H7 (cell line): ENCODE data around the gene KCNK10. TPM values are rescaled to one million over a fixed set of nuclear protein-coding genes. Genes with fewer than 3 reads are reported as not detected.

Source experiments
- DNase-seq: peaks from one replicate; pipeline ENCODE4 v3.0.0; 2012
- H3K27me3 ChIP-seq: 2 replicates; pipeline ENCODE4 v1.6.0; 2011; ENCODE audit warnings: mild to moderate bottlenecking, low read length; ENCODE audit not compliant: control insufficient read depth, insufficient read depth
- H3K36me3 ChIP-seq: replicated peaks from 2 replicates; pipeline ENCODE4 v1.5.1; 2011; ENCODE audit warnings: low read length; ENCODE audit not compliant: control insufficient read depth, insufficient read depth
- H3K4me3 ChIP-seq: 2 replicates; pipeline ENCODE4 v1.5.1; 2011; ENCODE audit warnings: low read depth, mild to moderate bottlenecking, control low read depth, low read length, moderate library complexity; ENCODE audit not compliant: insufficient read depth
- total RNA-seq: library from RNA; depleted of rRNA; stranded (reverse); fragments of >200 nt; shearing (Covaris generic); gene quantifications from 2 replicates; pipeline ENCODE4 v1.2.3, GENCODE V29; 2014

The KCNK10 gene
- total RNA-seq, 1 experiment from 2014 or later: 0.03 TPM

DNA sequence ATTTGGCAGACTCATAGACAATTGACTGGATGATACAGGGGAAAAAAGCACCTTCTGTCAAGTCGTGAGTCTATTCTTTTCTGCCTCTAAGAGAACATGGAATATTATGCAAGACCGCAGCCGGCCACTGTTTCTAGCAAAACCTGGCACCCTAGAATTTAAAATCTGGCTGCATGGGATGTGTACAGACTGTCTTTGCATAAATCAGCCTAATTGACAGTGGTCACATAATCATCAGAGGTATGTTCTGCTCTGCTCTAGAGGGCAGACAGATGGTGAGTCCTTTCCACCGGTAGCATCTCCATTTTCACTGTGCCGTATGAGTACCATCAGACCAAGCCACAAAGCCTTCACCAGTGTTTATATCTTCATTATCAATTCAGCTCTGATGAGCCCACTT is 80.6 kb downstream of the KCNK10 start:
- no peak for DNase-seq

DNA sequence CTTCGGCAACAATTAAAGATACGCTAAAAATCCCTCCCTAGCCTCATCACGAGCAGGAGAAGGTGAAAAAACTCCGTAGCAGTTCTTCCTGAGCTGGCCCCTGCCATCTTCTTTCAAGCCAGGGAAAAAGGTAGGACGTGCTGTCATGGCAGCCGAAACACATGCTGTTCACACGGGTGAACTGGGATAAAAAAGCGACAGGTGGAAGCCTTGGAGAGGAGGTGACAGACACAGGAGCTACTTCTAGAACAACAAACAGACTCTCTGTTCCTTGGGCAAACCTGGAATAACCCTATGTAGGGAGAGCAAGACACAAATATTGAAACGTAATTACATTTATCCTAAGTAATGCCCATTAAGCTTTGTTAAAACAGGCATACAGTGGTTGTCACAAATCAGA is 81.3 kb downstream of the KCNK10 start:
- Histone ChIP-seq H3K36me3 (no peaks in the 10 kb centered on the region), H3K4me3 (no peak overlapping the region), H3K27me3 (no peaks in the 10 kb centered on the region)
- no peak for DNase-seq

More for the DNA sequence above, 80.6 kb downstream of the KCNK10 start:
- H3K36me3 ChIP-seq: no peaks in the 10 kb centered on the region
- H3K27me3 ChIP-seq: no peaks in the 10 kb centered on the region
- H3K4me3 ChIP-seq: no peak overlapping the region

DNA sequence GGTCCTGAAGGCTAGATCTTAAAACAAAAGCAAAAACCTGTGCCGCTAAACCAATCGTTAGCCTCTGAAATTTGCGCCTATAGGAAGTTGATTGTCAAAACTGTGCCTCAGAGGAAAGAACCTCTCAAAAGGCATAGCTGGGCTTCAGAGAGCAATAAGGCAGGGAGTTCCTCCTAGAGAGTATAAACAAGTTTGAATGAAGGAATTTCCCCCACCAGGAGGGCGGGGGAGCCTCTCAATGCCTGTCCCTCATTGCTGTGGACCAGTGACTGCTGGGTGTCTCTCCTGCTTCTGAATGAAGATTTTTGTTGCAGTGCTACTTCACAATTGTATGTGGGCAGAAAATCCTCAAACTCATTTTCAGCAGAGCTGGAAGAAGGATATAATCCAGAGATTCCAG is 88.6 kb downstream of the KCNK10 start:
- Histone ChIP-seq H3K27me3 (no peaks in the 10 kb centered on the region), H3K4me3 (no peak overlapping the region), H3K36me3 (no peaks in the 10 kb centered on the region)
- DNase-seq: peak; percentile 30

DNA sequence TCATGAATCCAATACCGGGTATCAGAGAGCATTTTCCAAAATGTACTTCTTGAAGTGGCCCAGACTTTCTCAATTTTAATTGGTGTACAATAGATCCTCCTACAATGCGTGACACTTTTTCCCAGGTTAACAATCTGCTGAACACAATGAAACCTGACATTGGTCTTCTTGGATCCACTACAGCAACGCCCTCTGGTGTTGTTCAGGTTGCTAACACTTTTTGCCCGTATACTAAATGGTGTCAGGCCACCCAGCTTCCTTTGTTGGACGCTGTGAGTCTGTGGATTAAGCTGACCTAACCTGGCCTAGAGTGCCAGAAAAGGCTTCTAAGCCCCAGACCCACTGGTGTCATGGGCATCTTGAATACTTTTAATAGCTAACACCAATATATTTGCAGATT is 89.2 kb downstream of the KCNK10 start:
- DNase-seq: peak; percentile 46
- no peaks in the 10 kb centered on the region for H3K27me3 ChIP-seq
- H3K36me3 ChIP-seq: no peaks in the 10 kb centered on the region
- no peak overlapping the region for H3K4me3 ChIP-seq

DNA sequence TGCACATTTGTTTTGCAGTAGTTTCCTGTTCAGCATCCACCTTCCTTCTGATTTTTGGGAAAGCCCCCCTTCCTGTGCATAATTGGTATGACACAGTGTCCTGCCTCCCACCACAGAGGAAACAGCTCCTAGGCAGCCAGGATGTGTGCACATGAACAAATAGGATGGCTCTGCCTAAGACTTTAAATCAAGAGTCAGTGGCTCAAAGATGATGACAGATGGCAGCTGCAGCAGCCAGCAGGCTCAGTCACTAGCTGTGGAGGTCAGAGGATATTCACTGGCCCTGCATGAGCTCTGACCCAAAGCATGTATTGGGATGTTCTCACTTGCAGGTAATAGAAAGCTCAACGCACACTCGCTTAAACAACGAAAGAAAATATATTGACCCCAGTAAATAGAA is 90.3 kb downstream of the KCNK10 start:
- Histone ChIP-seq H3K36me3 (no peaks in the 10 kb centered on the region), H3K4me3 (no peak overlapping the region), H3K27me3 (no peaks in the 10 kb centered on the region)
- DNase-seq: no peak

DNA sequence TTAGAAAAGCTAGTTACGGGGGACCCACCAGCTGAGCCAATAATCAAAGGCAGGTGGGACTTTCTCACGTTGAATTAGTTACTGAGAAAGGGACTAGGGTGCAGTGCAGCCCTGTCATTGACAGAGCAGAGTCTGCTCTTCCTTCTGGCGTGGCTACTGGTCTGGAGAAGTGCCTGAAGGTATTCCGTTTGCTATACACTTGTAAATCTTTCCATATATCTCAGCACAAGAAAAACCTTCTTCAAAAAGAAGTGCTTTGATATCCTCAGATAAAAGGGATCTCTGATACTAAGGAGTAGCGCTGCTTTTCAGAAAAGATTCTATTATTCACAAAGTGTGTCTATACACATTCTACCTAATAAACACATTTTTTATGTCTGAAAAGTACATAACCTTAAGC is 91.5 kb downstream of the KCNK10 start:
- H3K36me3 ChIP-seq: no peaks in the 10 kb centered on the region
- DNase-seq: no peak
- H3K4me3 ChIP-seq: no peak overlapping the region
- no peaks in the 10 kb centered on the region for H3K27me3 ChIP-seq

DNA sequence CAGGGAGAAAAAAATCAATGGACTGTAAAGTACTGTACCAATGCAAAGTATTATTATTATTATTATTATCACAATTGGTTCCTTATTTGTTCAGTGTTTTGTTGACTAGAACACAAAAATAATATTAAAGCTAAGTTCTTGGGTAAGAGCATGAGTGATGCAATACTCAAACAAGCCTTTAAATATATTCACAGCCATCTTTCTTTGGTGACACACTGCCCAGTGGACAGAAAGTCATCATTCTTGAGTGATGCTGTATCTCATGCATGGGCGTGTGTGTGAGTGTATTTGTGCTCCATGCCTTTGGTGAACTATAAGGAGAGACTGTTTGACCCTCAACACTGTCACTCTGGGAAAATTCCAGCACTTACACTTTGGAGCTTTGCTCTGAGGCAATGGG is 93.6 kb downstream of the KCNK10 start:
- Histone ChIP-seq H3K27me3 (no peaks in the 10 kb centered on the region), H3K4me3 (no peak overlapping the region), H3K36me3 (no peaks in the 10 kb centered on the region)
- no peak for DNase-seq

DNA sequence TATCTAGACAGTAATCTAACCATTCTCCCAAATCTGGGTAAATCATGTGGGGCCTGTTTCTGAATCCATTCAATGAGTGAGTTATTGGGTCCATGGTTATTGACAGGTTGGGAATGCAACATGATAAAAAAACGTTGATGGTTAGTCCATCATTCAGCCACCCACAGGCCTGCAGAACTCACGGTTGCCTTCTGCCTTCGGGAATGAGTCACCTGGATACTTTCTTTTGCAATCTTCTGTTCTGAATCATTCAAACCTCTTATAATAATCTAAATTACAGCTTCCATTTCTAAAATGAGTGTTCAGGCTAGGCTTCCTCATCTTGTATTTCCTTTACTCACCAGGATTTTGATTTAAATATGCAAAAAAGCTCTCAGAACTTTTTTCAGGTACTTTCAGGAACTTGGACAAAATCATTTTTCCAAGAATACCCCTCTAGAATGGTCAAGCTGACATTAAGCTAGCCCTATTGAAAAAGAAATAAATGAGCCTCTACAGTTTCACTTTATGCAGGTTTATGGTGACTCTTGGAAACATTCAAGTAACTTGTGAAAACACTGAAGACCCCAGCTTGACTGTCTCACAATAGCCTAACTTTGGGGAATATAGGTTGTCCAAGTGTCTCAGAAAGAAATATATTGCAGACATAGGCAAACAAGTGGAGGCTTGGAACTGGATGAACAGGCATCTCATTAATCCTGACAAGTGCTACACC is 94.4 kb downstream of the KCNK10 start:
- H3K4me3 ChIP-seq: no peak overlapping the region
- DNase-seq: no peak
- H3K36me3 ChIP-seq: no peaks in the 10 kb centered on the region
- no peaks in the 10 kb centered on the region for H3K27me3 ChIP-seq

DNA sequence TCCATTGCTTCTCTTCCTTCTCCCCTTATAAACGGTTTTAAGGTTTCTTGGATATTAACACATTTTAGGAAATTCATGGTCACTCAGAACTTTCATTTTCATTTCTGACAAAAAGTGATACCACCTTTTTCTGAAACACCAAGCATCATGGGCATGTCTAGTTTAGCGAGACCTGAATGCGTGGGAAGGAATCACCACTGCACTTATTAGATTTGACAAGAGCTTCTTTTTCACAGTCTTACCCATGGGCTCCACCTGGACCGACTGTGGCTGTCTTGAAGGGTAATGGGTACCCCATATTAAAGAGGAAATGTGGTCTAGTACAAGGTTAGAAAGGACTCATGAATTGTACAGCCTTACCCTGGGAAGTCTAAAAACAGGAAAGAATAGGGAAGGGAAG is 95.4 kb downstream of the KCNK10 start:
- H3K27me3 ChIP-seq: no peaks in the 10 kb centered on the region
- no peak for DNase-seq
- H3K36me3 ChIP-seq: no peaks in the 10 kb centered on the region
- H3K4me3 ChIP-seq: no peak overlapping the region

DNA sequence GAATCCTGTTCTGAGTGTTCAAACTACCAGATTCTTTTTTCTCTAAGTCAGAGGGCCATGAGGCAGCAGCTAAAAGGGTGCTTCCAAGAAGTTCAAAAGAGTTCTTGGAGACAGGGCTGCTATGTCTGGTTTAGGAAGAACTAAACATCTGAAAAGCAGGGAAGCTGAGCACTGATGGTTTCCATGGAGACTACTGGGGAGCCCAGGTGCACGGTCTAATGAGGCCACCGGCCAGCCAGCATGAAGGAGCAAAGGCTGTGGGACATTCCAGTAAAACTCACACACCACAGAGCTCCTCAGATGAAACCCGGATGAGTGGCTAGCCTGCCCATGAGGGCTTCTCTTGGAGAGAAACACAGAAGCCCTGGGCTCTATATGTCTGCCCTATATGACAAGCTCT is 97.3 kb downstream of the KCNK10 start:
- no peak overlapping the region for H3K4me3 ChIP-seq
- no peaks in the 10 kb centered on the region for H3K27me3 ChIP-seq
- DNase-seq: peak; percentile 25
- no peaks in the 10 kb centered on the region for H3K36me3 ChIP-seq

DNA sequence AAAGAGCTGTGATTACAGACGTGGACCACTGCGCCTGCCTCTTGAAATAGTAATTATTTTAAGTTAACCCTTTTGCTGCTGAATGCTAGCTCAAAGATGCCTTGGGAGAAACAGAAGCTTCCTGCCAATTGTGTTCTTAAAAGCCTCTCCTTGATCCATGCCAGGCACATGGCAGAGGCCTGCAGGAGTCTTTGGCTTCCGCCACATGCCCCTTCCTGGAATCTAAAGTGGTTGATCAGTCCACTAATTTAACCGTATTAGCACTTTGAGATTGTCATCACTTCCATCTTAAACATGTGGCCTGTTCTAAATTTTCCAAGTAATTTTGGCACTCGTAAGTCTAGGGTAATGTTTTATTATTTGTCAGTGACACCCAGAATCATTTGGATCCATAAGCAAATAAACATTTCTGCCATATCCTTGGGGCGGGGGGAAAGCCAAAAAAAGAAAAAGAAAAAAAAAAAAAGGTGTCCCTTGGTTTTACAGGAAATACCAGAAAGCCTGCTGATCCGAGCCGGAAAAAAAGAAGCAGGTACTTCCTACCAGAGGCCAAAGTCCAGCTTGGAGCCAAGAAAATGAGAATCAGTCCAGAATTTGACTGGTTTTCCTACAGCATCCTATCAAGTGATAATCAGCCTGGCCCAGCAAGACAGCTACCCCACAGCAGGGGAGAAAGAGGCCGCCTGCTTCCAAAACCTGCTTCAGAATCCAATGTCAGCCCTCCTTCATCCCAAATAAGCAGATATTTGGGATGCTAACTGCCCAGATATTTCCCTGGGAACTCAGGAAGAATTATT is 104.8 kb downstream of the KCNK10 start:
- no peaks in the 10 kb centered on the region for H3K36me3 ChIP-seq
- no peak for DNase-seq
- H3K27me3 ChIP-seq: no peaks in the 10 kb centered on the region
- no peak overlapping the region for H3K4me3 ChIP-seq

DNA sequence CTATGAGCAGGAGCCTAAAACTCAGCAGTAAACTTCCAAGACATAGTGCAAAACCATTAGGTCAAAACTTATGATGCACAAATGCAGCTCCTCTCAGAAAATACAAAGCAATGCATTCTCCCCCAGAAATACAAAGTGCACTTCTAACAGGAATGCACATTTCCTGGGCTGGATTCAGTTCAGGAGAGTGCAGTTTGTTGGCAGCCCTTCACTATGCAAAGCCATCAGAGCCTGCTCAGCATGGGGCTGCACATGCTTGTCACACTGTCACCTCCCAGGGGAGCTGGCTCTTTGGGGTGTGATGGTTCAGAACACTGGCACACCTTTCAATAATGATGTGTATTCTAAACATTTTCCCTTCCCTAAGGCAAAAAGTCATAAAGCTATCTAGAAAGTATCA is 110.4 kb downstream of the KCNK10 start:
- Histone ChIP-seq H3K4me3 (no peak overlapping the region), H3K36me3 (no peaks in the 10 kb centered on the region), H3K27me3 (no peaks in the 10 kb centered on the region)
- no peak for DNase-seq

DNA sequence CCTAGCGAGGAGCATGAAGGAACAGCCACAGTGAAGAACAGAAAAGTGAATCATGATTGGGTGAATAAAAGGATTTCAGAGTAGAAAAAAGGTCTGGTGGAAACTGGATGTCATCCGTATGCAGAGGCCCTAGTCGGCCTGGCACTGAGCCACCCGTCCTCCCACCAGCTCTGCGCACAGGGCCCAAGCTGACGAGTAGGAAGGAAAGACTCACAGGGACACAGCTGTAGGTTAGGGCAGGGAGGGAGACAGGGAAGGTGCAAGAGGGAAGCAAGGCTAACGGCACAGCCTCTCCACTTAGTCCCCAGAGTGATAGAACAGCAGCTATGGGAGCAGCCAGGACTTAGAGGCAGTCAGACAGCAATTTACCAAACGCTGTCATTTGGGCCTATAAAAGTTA is 112.6 kb downstream of the KCNK10 start:
- Histone ChIP-seq H3K27me3 (no peaks in the 10 kb centered on the region), H3K36me3 (no peaks in the 10 kb centered on the region), H3K4me3 (no peak overlapping the region)
- no peak for DNase-seq

DNA sequence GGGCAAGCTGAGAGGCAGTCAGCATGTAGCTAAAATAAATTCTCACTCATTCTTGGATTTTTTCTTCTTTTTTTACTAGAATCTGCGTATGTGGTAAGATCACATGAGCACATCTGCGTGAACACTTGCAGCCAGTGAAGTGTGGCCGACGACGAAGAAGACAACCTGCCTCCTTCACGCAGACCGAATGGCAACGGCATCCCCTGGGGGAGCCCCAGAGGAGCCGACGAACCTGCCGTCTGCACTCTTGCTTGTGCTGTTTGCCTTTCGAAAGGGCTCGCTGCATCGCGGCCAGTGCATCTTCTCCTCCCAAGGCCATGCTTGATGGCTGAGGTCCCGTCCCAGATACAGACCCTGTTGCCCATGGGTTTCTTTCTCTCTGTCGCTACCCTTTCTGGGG is 113.8 kb downstream of the KCNK10 start:
- H3K4me3 ChIP-seq: no peak overlapping the region
- no peaks in the 10 kb centered on the region for H3K27me3 ChIP-seq
- DNase-seq: peak; percentile 33
- H3K36me3 ChIP-seq: no peaks in the 10 kb centered on the region

DNA sequence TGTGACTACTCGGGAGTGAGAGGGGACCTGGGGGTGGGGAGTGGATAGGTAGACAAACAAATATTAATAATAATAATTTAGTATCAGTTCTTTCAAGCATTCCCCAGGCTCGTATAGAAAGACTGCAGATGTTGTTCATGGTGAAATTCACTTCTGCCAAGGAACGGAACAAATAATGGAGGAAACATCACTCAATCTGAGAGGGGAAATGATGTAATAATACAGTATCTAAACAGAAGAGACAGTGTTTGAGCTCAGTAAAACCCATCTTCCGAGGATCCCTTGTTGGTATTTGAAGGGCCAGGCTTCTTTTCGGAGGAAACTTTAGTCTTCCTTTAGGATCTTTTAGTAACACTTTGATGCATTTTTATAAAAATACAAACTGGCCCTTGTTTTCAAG is 114.2 kb downstream of the KCNK10 start:
- Histone ChIP-seq H3K4me3 (no peak overlapping the region), H3K27me3 (no peaks in the 10 kb centered on the region), H3K36me3 (no peaks in the 10 kb centered on the region)
- no peak for DNase-seq
